ENCODE data around the gene GBP3. TPM values are rescaled to one million over a fixed set of nuclear protein-coding genes. Genes with fewer than 3 reads are reported as not detected.
"Not testable (repeated sequence)": the region's sequence is repeated elsewhere in the genome, so short reads cannot be mapped to it uniquely, and the experiment has no call there.

GBP3 gene
- total and polyA plus RNA-seq, 8 donors, result 3.6 to 57.7 (median 17.1) TPM

DNA sequence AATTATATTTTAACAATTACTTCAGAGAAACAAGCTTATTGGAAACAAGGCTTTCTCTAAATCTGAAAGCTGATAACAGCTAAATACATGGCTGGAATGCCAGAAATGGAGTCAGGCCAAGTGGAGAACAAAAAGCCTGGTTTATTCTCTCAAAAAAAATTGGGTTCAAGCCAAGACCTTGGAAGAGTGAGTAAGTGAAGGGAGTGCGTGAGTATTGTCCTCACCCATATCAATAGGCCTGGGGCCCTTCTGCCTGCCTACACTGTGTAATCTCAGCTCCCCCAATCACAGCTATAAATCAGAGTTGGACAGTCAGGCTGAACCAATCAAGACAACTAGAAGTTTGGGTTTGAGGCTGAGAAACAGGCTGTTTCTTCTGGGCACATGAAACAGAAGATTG lies 37.6 kb downstream of the GBP3 start:
- DNase-seq, result peak; percentile 57 to 85
- peak overlapping the region; percentile 67 to 81 (median 76) for H3K27ac ChIP-seq
- peaks cover 21 to 91% (median 58%) of the 10 kb centered on the region in 4 donors for H3K4me1 ChIP-seq
- H3K9me3 ChIP-seq, result no peaks in the 10 kb centered on the region
- H3K27me3 ChIP-seq, result no peaks in the 10 kb centered on the region
- intact Hi-C loops (cut with DNase I; ENCODE audit: low total_unique reads), result no loop called here
- peak in 1 of 3 donors; percentile 44 for TF ChIP-seq POLR2AphosphoS5 (IDR thresholded peaks at IDR 0.05)
- TF ChIP-seq, protein P1, sequence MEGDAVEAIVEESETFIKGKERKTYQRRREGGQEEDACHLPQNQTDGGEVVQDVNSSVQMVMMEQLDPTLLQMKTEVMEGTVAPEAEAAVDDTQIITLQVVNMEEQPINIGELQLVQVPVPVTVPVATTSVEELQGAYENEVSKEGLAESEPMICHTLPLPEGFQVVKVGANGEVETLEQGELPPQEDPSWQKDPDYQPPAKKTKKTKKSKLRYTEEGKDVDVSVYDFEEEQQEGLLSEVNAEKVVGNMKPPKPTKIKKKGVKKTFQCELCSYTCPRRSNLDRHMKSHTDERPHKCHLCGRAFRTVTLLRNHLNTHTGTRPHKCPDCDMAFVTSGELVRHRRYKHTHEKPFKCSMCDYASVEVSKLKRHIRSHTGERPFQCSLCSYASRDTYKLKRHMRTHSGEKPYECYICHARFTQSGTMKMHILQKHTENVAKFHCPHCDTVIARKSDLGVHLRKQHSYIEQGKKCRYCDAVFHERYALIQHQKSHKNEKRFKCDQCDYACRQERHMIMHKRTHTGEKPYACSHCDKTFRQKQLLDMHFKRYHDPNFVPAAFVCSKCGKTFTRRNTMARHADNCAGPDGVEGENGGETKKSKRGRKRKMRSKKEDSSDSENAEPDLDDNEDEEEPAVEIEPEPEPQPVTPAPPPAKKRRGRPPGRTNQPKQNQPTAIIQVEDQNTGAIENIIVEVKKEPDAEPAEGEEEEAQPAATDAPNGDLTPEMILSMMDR (IDR thresholded peaks at IDR 0.05), result no peak
- WGBS, 5 donors, result 8 to 27% (median 17%) methylated on average over 1 of the region's 1 CpG
- H3K36me3 ChIP-seq, result peaks cover 7 to 47% (median 34%) of the 10 kb centered on the region in 4 donors
- H3K4me3 ChIP-seq, result no peak overlapping the region

DNA sequence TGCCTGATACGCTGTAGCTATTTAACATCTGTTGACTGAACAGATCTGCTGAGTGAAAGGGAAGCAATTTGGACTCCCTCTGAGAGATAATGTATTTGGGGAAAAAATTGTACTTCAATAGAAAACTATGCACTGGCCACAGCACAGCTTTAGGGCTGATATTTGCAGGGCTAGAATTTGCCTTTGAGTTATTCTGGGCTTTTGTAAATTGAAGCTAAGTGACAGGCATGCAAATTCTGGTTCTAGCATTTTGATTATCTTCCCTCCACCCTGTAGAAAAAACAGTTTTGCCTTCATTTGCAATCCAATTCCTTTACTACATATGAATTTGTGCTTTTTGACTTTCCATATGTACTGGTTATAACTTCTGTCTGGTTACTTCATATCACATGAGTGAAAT lies 38.1 kb downstream of the GBP3 start:
- H3K27me3 ChIP-seq, result no peaks in the 10 kb centered on the region
- peak overlapping the region; percentile 71 to 81 (median 76) for H3K27ac ChIP-seq
- H3K36me3 ChIP-seq, result peaks cover 8 to 47% (median 34%) of the 10 kb centered on the region in 4 donors
- TF ChIP-seq POLR2AphosphoS5 (IDR thresholded peaks at IDR 0.05) (no peak), EP300 (IDR thresholded peaks at IDR 0.05) (no peak), POLR2A (IDR thresholded peaks at IDR 0.05) (no peak)
- TF ChIP-seq, protein P1 (IDR thresholded peaks at IDR 0.05), result no peak
- intact Hi-C loops (cut with DNase I; ENCODE audit: low total_unique reads), result no loop called here
- WGBS, 5 donors, result 29 to 54% (median 52%) methylated on average over 1 of the region's 1 CpG
- no peak for DNase-seq
- H3K4me3 ChIP-seq, result peak overlapping the region in 2 of 4 donors; percentile 23 to 28
- H3K4me1 ChIP-seq, result peaks cover 21 to 91% (median 58%) of the 10 kb centered on the region in 4 donors
- no peaks in the 10 kb centered on the region for H3K9me3 ChIP-seq

DNA sequence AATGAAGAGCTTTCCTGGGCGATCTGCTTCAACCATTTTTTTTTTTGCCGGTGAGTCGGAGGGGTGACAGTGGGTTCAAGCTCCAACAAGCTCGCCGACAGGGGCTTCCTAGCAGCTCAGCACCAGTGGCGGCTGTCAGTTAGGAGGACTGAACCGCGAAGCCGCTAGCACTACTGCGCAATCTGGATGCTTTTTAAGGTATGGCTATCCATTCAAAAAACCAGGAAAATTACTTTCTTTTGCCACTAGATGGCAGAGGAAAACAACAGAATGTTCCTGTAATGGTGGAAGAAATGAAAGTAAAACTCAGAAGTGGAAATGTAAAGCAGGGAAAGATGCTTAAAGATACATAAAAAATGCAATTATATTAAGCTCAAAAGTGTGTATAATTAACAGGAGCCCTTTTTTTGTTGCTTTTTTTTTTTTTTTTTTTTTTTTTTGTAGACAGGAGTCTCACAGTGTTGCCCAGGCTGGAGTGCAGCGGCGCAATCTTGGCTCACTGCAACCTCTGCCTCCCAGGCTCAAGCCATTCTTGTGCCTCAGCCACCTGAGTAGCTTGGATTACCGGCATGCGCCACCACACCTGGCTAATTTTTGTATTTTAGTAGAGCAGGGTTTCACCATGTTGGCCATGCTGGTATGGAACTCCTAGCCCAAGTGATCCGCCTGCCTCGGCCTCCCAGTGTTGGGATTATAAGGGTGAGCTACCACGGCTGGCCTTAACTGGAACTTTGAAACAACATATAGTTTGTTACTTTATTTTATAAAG lies 38.7 kb downstream of the GBP3 start:
- Histone ChIP-seq H3K27ac (peak overlapping the region; percentile 71 to 81 (median 76)), H3K4me1 (peaks cover 21 to 91% (median 58%) of the 10 kb centered on the region in 4 donors), H3K36me3 (peaks cover 8 to 47% (median 34%) of the 10 kb centered on the region in 4 donors), H3K27me3 (no peaks in the 10 kb centered on the region), H3K9me3 (no peaks in the 10 kb centered on the region), H3K4me3 (peak overlapping the region in 2 of 4 donors; percentile 23 to 28)
- intact Hi-C loops (cut with DNase I; ENCODE audit: low total_unique reads), result no loop called here
- WGBS, 5 donors, result 52 to 67% (median 59%) methylated on average over 17 of the region's 17 CpGs
- peak in 1 of 2 donors; percentile 78 for DNase-seq
- TF ChIP-seq POLR2A (IDR thresholded peaks at IDR 0.05) (no peak), POLR2AphosphoS5 (IDR thresholded peaks at IDR 0.05) (peak in 1 of 3 donors; percentile 18)
- TF ChIP-seq, protein P1 (IDR thresholded peaks at IDR 0.05), result peak in 5 of 7 experiments; percentile 46 to 73 (median 63)

DNA sequence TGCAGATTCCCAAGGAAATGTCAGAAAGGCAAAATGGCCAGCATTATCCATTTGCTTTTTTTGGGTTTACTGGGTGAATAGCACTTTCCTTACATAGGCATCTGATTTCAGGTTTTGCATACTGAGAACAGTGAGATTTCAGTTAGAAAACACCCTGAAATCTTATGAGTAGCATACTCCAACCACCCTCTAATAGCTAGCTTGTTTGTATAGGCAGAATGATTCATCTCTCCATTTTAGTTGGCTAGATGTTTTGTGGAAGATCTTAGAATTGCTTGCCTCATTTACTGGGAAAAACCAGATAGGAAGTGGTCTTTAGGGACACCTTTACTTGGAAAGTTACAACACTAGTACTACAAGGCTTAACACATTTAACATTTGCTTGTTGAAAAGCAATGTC lies 40.6 kb downstream of the GBP3 start:
- H3K27me3 ChIP-seq, result no peaks in the 10 kb centered on the region
- TF ChIP-seq, protein P1 (IDR thresholded peaks at IDR 0.05), result no peak
- no peaks in the 10 kb centered on the region for H3K9me3 ChIP-seq
- H3K36me3 ChIP-seq, result peaks cover 8 to 46% (median 31%) of the 10 kb centered on the region in 4 donors
- intact Hi-C loops (cut with DNase I; ENCODE audit: low total_unique reads), result no loop called here
- DNase-seq, result no peak
- H3K4me1 ChIP-seq, result peaks cover 21 to 86% (median 51%) of the 10 kb centered on the region in 4 donors
- no peak overlapping the region for H3K4me3 ChIP-seq
- no peak overlapping the region for H3K27ac ChIP-seq

DNA sequence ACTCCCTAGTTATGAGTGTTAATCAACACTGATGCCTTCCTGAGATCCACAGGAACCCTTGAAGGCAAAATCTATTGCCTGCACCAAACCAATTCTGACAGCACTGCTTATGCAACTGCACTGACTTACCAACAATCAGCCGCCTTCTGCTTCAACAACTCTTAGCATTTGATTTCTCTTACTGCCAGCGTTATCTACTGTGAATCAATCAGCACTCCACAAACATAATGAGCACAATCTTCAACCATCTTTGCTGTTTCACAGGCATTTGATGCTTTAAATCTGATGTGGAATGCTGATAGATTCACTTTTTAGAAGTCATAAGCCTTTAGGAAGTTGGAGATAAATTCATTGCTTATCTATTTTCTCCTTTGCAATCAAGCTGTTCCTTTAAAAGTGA lies 41.2 kb downstream of the GBP3 start:
- intact Hi-C loops (cut with DNase I; ENCODE audit: low total_unique reads); H3K27ac ChIP-seq; H3K27me3 ChIP-seq; H3K4me3 ChIP-seq; DNase-seq; H3K9me3 ChIP-seq: not testable (repeated sequence)
- WGBS, 5 donors, result 71 to 89% (median 83%) methylated on average over 2 of the region's 2 CpGs
- H3K36me3 ChIP-seq, result peaks cover 8 to 41% (median 25%) of the 10 kb centered on the region in 4 donors
- H3K4me1 ChIP-seq, result peaks cover 21 to 81% (median 47%) of the 10 kb centered on the region in 4 donors

Data from stomach (tissue), 9 donors.